ENCODE results near the gene LRRN4.
"Not testable (repeated sequence)": the region's sequence is repeated elsewhere in the genome, so short reads cannot be mapped to it uniquely, and the experiment has no call there.

LRRN4 gene

GRCh38 chr20:6058684-6059295, 4.9 kb upstream of the LRRN4 start:
- DNase-seq (ENCODE audit: low read depth), result no peak

GRCh38 chr20:6057691-6058090, 3.8 kb upstream of the LRRN4 start:
- no peak for DNase-seq (ENCODE audit: low read depth)

GRCh38 chr20:6057139-6057538, 3.3 kb upstream of the LRRN4 start:
- DNase-seq (ENCODE audit: low read depth), result no peak

GRCh38 chr20:6055981-6056569, 2.2 kb upstream of the LRRN4 start:
- DNase-seq (ENCODE audit: low read depth), result no peak

GRCh38 chr20:6055161-6055783, 1.4 kb upstream of the LRRN4 start:
- no peak for DNase-seq (ENCODE audit: low read depth)

GRCh38 chr20:6054689-6055051, 810 bp upstream of the LRRN4 start:
- not testable (repeated sequence) for DNase-seq (ENCODE audit: low read depth)

GRCh38 chr20:6053064-6053775, 640 bp downstream of the LRRN4 start:
- DNase-seq (ENCODE audit: low read depth), result no peak

- no peak for DNase-seq (ENCODE audit: low read depth)
These were observed 2.4 kb downstream of the LRRN4 start for GRCh38 chr20:6051505-6051904.

- DNase-seq (ENCODE audit: low read depth), result no peak
These were observed 5.5 kb downstream of the LRRN4 start for GRCh38 chr20:6048391-6048790.

- no peak for DNase-seq (ENCODE audit: low read depth)
These were observed 7.4 kb downstream of the LRRN4 start for GRCh38 chr20:6046432-6046831.

GRCh38 chr20:6045566-6045965, 8.3 kb downstream of the LRRN4 start:
- DNase-seq (ENCODE audit: low read depth), result no peak

GRCh38 chr20:6044115-6044514, 9.7 kb downstream of the LRRN4 start:
- DNase-seq (ENCODE audit: low read depth), result no peak

- DNase-seq (ENCODE audit: low read depth), result no peak
These were observed 12.0 kb downstream of the LRRN4 start for GRCh38 chr20:6041808-6042265.

GRCh38 chr20:6040958-6041807, 12.7 kb downstream of the LRRN4 start:
- no peak for DNase-seq (ENCODE audit: low read depth)

- DNase-seq (ENCODE audit: low read depth), result no peak
These were observed 13.3 kb downstream of the LRRN4 start for GRCh38 chr20:6040540-6040939.

- DNase-seq (ENCODE audit: low read depth), result no peak
These were observed 14.1 kb downstream of the LRRN4 start for GRCh38 chr20:6039766-6040165.

- no peak for DNase-seq (ENCODE audit: low read depth)
These were observed 15.6 kb downstream of the LRRN4 start for GRCh38 chr20:6038256-6038655.

GRCh38 chr20:6037082-6037481, 16.8 kb downstream of the LRRN4 start:
- no peak for DNase-seq (ENCODE audit: low read depth)

GRCh38 chr20:6036213-6036612, 17.6 kb downstream of the LRRN4 start:
- DNase-seq (ENCODE audit: low read depth), result no peak

GRCh38 chr20:6034134-6034969, 19.5 kb downstream of the LRRN4 start:
- no peak for DNase-seq (ENCODE audit: low read depth)

- not testable (repeated sequence) for DNase-seq (ENCODE audit: low read depth)
These were observed 21.0 kb downstream of the LRRN4 start for GRCh38 chr20:6032907-6033306.
